Measurements from ENCODE around the gene FREM2. TPM values are rescaled to one million over a fixed set of nuclear protein-coding genes. Genes with fewer than 3 reads are reported as not detected.

The FREM2 gene
- total and polyA plus RNA-seq, 8 donors, result 1.4 to 9.8 (median 6.3) TPM

GRCh38 chr13:38830442-38831045, 143.7 kb downstream of the FREM2 start:
- no peak for TF ChIP-seq CTCF (IDR thresholded peaks at IDR 0.05)
- ATAC-seq (peak; percentile 82 to 85 (median 84)), FAIRE-seq (no peak), DNase-seq (peak in 4 of 6 donors; percentile 43 to 71 (median 52))
- Histone ChIP-seq H3K27ac (peak overlapping the region in 2 of 4 donors; percentile 36 to 53), H3K4me3 (peak overlapping the region in 2 of 4 donors; percentile 31 to 33), H3K9me3 (no peaks in the 10 kb centered on the region), H3K36me3 (no peaks in the 10 kb centered on the region), H3K27me3 (no peaks in the 10 kb centered on the region), H3K4me1 (peaks cover 0 to 11% (median 0%) of the 10 kb centered on the region in 3 donors)
- intact Hi-C loops (cut with DNase I), result no loop called here
- 34 to 35% methylated on average over 8 of the region's 8 CpGs for WGBS, 2 donors

- TF ChIP-seq CTCF (IDR thresholded peaks at IDR 0.05), result no peak
- no peak for ATAC-seq
- DNase-seq, result no peak
- FAIRE-seq, result no peak
- Histone ChIP-seq H3K27me3 (no peaks in the 10 kb centered on the region), H3K4me3 (no peak overlapping the region), H3K27ac (no peak overlapping the region), H3K9me3 (no peaks in the 10 kb centered on the region), H3K36me3 (no peaks in the 10 kb centered on the region), H3K4me1 (no peaks in the 10 kb centered on the region)
- 39 to 100% methylated on average over 1 of the region's 1 CpG for WGBS, 2 donors
- intact Hi-C loops (cut with DNase I), result no loop called here
Observed at GRCh38 chr13:38844581-38844980, 157.7 kb downstream of the FREM2 start.

GRCh38 chr13:38848360-38848759, 161.5 kb downstream of the FREM2 start:
- intact Hi-C loops (cut with DNase I), result no loop called here
- H3K9me3 ChIP-seq, result no peaks in the 10 kb centered on the region
- H3K27me3 ChIP-seq, result no peaks in the 10 kb centered on the region
- H3K36me3 ChIP-seq, result no peaks in the 10 kb centered on the region
- WGBS, 2 donors, result 77 to 86% methylated on average over 7 of the region's 7 CpGs
- H3K27ac ChIP-seq, result no peak overlapping the region
- DNase-seq (no peak), ATAC-seq (no peak), FAIRE-seq (no peak)
- no peaks in the 10 kb centered on the region for H3K4me1 ChIP-seq
- TF ChIP-seq CTCF (IDR thresholded peaks at IDR 0.05), result no peak
- no peak overlapping the region for H3K4me3 ChIP-seq

- WGBS, 2 donors, result 82 to 85% methylated on average over 4 of the region's 4 CpGs
- FAIRE-seq (no peak), ATAC-seq (no peak), DNase-seq (no peak)
- Histone ChIP-seq H3K27ac (no peak overlapping the region), H3K36me3 (no peaks in the 10 kb centered on the region), H3K4me3 (no peak overlapping the region), H3K27me3 (no peaks in the 10 kb centered on the region), H3K9me3 (no peaks in the 10 kb centered on the region), H3K4me1 (no peaks in the 10 kb centered on the region)
- no peak for TF ChIP-seq CTCF (IDR thresholded peaks at IDR 0.05)
- intact Hi-C loops (cut with DNase I), result no loop called here
Observed at GRCh38 chr13:38849315-38849714, 162.4 kb downstream of the FREM2 start.

GRCh38 chr13:38850868-38851626, 164.2 kb downstream of the FREM2 start:
- Histone ChIP-seq H3K4me3 (no peak overlapping the region), H3K9me3 (no peaks in the 10 kb centered on the region), H3K36me3 (no peaks in the 10 kb centered on the region), H3K4me1 (no peaks in the 10 kb centered on the region), H3K27ac (no peak overlapping the region), H3K27me3 (no peaks in the 10 kb centered on the region)
- FAIRE-seq, result no peak
- no peak for ATAC-seq
- no peak for TF ChIP-seq CTCF (IDR thresholded peaks at IDR 0.05)
- DNase-seq, result no peak
- intact Hi-C loops (cut with DNase I), result no loop called here
- WGBS, 2 donors, result 68 to 72% methylated on average over 5 of the region's 5 CpGs

Measured in pancreas (tissue), 10 donors.